Spleen (tissue), 11 donors: ENCODE data around the gene PNLIPRP2. TPM values are rescaled to one million over a fixed set of nuclear protein-coding genes. Genes with fewer than 3 reads are reported as not detected.

Source experiments
- DNase-seq: peaks from one replicate; pipeline ENCODE4 v3.0.0-alpha.2; 2020
- H3K27ac ChIP-seq, 8 donors: fragments of 200-600 bp; sonication (generic) in 7 of 8; 1 replicate in 4 of 8; 2 replicates in 4 of 8; pipeline versions ENCODE4 v1.5.0 to v1.8.0; 2016 to 2021; ENCODE audit warnings: inconsistent platforms in 4 of 8, mild to moderate bottlenecking in 4 of 8, moderate library complexity in 1 of 8
- H3K27me3 ChIP-seq, 7 donors: fragments of 200-600 bp; sonication (generic) in 6 of 7; replicated peaks in 1 of 7; 1 replicate in 4 of 7; 2 replicates in 3 of 7; pipeline versions ENCODE4 v1.5.0 to v1.8.0; 2016 to 2021; ENCODE audit warnings: inconsistent platforms in 3 of 7, mild to moderate bottlenecking in 1 of 7
- H3K36me3 ChIP-seq, 6 donors: fragments of 200-600 bp; sonication (generic) in 5 of 6; 1 replicate in 4 of 6; 2 replicates in 2 of 6; pipeline versions ENCODE4 v1.5.0 to v1.8.0; 2016 to 2021; ENCODE audit warnings: inconsistent platforms in 2 of 6
- H3K4me1 ChIP-seq, 6 donors: fragments of 200-600 bp; sonication (generic) in 5 of 6; 1 replicate in 3 of 6; 2 replicates in 3 of 6; pipeline versions ENCODE4 v1.5.0 to v1.8.0; 2016 to 2021; ENCODE audit warnings: inconsistent platforms in 3 of 6
- H3K4me3 ChIP-seq, 8 donors: fragments of 200-600 bp; sonication (generic) in 7 of 8; 1 replicate in 4 of 8; 2 replicates in 4 of 8; pipeline versions ENCODE4 v1.5.0 to v1.8.0; 2016 to 2021; ENCODE audit warnings: inconsistent platforms in 4 of 8, mild to moderate bottlenecking in 4 of 8, moderate library complexity in 2 of 8
- H3K9me3 ChIP-seq, 8 donors: fragments of 200-600 bp; sonication (generic) in 7 of 8; 1 replicate in 4 of 8; 2 replicates in 4 of 8; pipeline versions ENCODE4 v1.5.0 to v1.8.0; 2016 to 2021; ENCODE audit warnings: inconsistent platforms in 4 of 8
- POLR2A ChIP-seq, 3 donors: fragments of 450-650 bp; IDR thresholded peaks; one replicate each; pipeline ENCODE4 v1.5.1; 2017; ENCODE audit warnings: antibody characterized with exemption in 3 of 3, mild to moderate bottlenecking in 1 of 3
- POLR2AphosphoS5 ChIP-seq, 3 donors: sonication (generic); formaldehyde crosslinking; IDR thresholded peaks; one replicate each; pipeline ENCODE4 v1.5.1; 2017; ENCODE audit warnings: antibody characterized with exemption in 3 of 3
- WGBS, 5 donors: extraction: QIAGEN DNeasy Blood & Tissue Kit in 3 of 5; methylation state at CpG; one replicate each; pipeline versions ENCODE4 v1.1.5 to v1.1.7; 2013 to 2018; 5-methylcytosine and 5-hydroxymethylcytosine counted together
- intact Hi-C: fragments of 100-400 bp; cut with DNase I; formaldehyde crosslinking; loops from one replicate; pipeline ENCODE4 v1.15.0; 2023; ENCODE audit warnings: low total_unique reads
- polyA plus RNA-seq, 3 donors: library from polyadenylated mRNA; stranded (reverse); fragments of 200-250 nt; gene quantifications; one replicate each; pipeline ENCODE4 v1.2.1, GENCODE V29; 2013
- total RNA-seq, 7 donors: library from RNA; depleted of rRNA in 3 of 7; stranded (reverse); fragments of >200 nt in 3 of 7; fragmentation: NEBNext Ultra II Directional in 4 of 7; extraction: Animal tissue kit (Norgen Biotek cat#: 25700) in 4 of 7; gene quantifications; one replicate each; pipeline versions ENCODE4 v1.1.0 to v1.2.1, GENCODE V29; 2016 to 2021
- TF ChIP-seq, protein P1 (sequence below), 11 experiments: fragments of 200-600 bp in 7 of 11; fragments of 450-650 bp in 4 of 11; sonication (generic) in 4 of 11; IDR thresholded peaks in 8 of 11; conservative IDR thresholded peaks in 3 of 11; 1 replicate in 7 of 11; 2 replicates in 4 of 11; pipeline versions ENCODE4 v1.4.0 to v1.8.0; 2016 to 2021; ENCODE audit warnings: antibody characterized with exemption in 11 of 11, inconsistent platforms in 4 of 11, mild to moderate bottlenecking in 1 of 11
- donor health status: healthy with polysubstance abuse.
- donor health status: DM: no; HTN: no; CAD: no; lungs with moderate emphysema.
- donor health status: DM: no; HTN: no; CAD: no.
- donor health status: Bipolar disorder and iron deficiency.
- donor health status: healthy.
- donor health status: DM: no; HTN: no; CAD: no.
- donor health status: DM: yes; HTN: yes; CAD: no.

Gene PNLIPRP2
- total and polyA plus RNA-seq, 10 donors = 0.07 to 0.60 (median 0.26) TPM; not detected in 6

DNA sequence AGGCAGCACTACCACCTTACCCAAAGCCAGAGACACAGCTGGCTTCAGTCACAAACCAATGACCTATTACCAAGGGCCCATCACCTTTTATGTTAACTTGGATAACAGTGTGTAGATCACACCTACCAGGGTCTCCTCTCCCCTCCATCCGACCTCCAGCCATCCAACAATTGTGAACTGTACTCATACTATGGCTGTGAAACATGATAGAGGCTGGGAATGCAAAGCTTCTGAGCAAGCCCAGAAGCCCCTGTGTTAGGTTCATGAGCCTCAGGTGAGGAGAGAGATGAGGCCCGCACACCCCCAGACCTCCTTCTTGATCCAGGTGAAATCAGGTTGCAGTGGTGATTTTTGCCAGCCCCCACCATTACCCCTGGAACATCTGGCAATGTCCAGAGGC, 47.7 kb downstream of the PNLIPRP2 start:
- Histone ChIP-seq H3K36me3 (no peaks in the 10 kb centered on the region), H3K9me3 (peaks cover 0 to 3% (median 0%) of the 10 kb centered on the region in 8 donors), H3K27me3 (peaks cover 0 to 20% (median 0%) of the 10 kb centered on the region in 7 donors), H3K27ac (no peak overlapping the region), H3K4me3 (no peak overlapping the region), H3K4me1 (peaks cover 0 to 9% (median 0%) of the 10 kb centered on the region in 6 donors)
- intact Hi-C loops = no loop called here
- TF ChIP-seq POLR2A (IDR thresholded peaks at IDR 0.05) (no peak), POLR2AphosphoS5 (IDR thresholded peaks at IDR 0.05) (no peak)
- TF ChIP-seq, protein P1, sequence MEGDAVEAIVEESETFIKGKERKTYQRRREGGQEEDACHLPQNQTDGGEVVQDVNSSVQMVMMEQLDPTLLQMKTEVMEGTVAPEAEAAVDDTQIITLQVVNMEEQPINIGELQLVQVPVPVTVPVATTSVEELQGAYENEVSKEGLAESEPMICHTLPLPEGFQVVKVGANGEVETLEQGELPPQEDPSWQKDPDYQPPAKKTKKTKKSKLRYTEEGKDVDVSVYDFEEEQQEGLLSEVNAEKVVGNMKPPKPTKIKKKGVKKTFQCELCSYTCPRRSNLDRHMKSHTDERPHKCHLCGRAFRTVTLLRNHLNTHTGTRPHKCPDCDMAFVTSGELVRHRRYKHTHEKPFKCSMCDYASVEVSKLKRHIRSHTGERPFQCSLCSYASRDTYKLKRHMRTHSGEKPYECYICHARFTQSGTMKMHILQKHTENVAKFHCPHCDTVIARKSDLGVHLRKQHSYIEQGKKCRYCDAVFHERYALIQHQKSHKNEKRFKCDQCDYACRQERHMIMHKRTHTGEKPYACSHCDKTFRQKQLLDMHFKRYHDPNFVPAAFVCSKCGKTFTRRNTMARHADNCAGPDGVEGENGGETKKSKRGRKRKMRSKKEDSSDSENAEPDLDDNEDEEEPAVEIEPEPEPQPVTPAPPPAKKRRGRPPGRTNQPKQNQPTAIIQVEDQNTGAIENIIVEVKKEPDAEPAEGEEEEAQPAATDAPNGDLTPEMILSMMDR (IDR thresholded peaks at IDR 0.05 in 8 of 11, conservative IDR thresholded peaks at IDR 0.05 in 3 of 11) = no peak
- WGBS, 5 donors = 87 to 90% (median 88%) methylated on average over 2 of the region's 2 CpGs
- no peak for DNase-seq

DNA sequence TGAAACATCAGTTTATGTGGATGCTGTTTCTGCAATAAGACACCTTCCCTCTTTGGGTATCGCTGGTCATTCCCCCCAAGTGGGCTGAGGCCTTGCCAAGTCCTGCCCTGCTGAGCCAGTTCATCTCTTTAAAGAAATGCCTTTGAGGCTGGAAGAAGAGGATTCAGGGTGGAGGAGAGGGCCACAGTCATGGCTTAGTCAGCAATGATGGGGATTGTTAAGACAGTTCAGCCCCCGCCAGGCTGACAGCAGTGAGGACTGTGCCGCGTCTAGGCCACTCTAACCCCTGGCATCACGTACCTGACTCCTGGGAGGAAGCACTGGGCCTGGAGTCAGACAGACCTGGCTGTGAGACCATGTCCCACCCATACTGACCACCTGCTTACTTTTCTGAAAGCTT, 48.3 kb downstream of the PNLIPRP2 start:
- Histone ChIP-seq H3K9me3 (peaks cover 0 to 3% (median 0%) of the 10 kb centered on the region in 8 donors), H3K4me3 (no peak overlapping the region), H3K27me3 (peaks cover 0 to 20% (median 0%) of the 10 kb centered on the region in 7 donors), H3K36me3 (no peaks in the 10 kb centered on the region), H3K27ac (no peak overlapping the region), H3K4me1 (peaks cover 0 to 9% (median 0%) of the 10 kb centered on the region in 6 donors)
- no peak for DNase-seq
- TF ChIP-seq, protein P1 (IDR thresholded peaks at IDR 0.05 in 8 of 11, conservative IDR thresholded peaks at IDR 0.05 in 3 of 11) = no peak
- TF ChIP-seq POLR2AphosphoS5 (IDR thresholded peaks at IDR 0.05) (no peak), POLR2A (IDR thresholded peaks at IDR 0.05) (no peak)
- intact Hi-C loops = no loop called here
- WGBS, 5 donors = 83 to 96% (median 93%) methylated on average over 5 of the region's 5 CpGs

DNA sequence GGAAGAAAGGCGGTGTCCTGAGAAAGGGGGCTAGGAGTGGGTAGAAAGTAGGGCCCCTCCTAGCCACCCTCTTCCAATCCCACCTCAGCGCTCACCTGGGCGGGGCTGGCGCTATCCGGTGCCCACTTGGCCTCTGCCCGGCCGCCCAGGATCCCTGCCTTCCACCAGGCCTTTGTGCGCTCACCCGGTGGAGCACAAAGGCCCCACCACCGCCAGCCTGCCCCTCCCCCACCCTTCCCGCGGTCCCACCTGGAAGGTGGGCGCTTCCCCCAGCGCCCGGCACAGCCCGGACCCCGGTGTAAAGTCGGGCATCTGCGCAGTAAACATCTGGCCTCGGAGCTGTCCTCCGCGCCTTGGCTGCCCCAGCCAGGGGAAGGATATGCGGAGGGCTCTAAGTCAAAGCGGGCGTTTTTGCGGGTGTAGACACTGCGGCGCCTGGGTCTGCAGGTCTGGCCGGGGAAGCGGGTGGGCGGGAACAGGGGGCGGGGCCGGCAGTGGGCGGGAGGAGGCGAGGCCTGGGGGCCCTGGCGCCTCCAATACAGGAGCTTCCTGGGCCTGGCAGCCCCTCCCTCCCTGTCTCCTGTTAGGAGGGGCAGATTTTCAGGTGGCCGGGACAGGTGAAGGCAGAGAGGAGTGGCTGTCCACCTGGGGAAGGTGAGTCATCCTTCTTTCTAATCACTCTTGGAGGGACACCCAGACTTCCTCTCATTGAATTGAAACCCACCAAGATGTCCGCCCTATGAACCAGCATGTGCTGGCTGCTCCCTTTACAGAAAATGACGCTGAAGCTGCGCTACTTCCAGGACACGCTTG, 49.3 kb downstream of the PNLIPRP2 start:
- intact Hi-C loops = no loop called here

More for the DNA sequence above, 49.3 kb downstream of the PNLIPRP2 start:
- no peak overlapping the region for H3K27ac ChIP-seq
- peaks cover 0 to 4% (median 0%) of the 10 kb centered on the region in 6 donors for H3K4me1 ChIP-seq
- peaks cover 0 to 20% (median 0%) of the 10 kb centered on the region in 7 donors for H3K27me3 ChIP-seq
- WGBS, 5 donors = 20 to 49% (median 30%) methylated on average over 14 to 41 of the region's 41 CpGs
- TF ChIP-seq POLR2AphosphoS5 (IDR thresholded peaks at IDR 0.05) = no peak
- TF ChIP-seq, protein P1 (IDR thresholded peaks at IDR 0.05 in 8 of 11, conservative IDR thresholded peaks at IDR 0.05 in 3 of 11) = no peak
- no peak for TF ChIP-seq POLR2A (IDR thresholded peaks at IDR 0.05)
- peaks cover 0 to 3% (median 0%) of the 10 kb centered on the region in 8 donors for H3K9me3 ChIP-seq
- H3K36me3 ChIP-seq = peaks cover 0 to 5% (median 0%) of the 10 kb centered on the region in 6 donors
- H3K4me3 ChIP-seq = peak overlapping the region in 3 of 8 donors; percentile 9 to 55 (median 19)
- no peak for DNase-seq
